ENCODE data around the gene E2F8. TPM values are rescaled to one million over a fixed set of nuclear protein-coding genes. Genes with fewer than 3 reads are reported as not detected.

The E2F8 gene
- total RNA-seq, 4 donors from 2014 or later, result 0.57 to 4.8 (median 1.4) TPM

DNA sequence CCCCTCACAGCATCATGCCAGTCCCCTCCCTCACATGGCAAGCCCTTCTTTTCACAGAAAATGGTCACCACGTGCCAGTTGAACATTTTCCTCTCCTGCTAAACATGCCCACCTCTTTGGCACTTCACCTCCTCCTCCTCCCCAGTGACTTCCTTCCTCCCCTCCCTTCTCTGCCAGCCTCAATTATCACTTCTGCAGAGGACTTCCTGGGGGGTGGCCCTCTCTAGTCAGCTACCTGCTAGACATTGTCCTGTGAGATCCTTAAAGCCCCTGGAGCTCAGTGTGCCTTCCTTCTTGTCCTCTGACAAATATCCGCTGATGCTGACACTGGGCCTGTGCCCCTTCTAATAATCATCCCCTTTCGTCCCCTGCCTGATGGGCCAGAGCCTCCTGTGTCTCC lies 43.2 kb upstream of the E2F8 start:
- TF ChIP-seq, protein P1, sequence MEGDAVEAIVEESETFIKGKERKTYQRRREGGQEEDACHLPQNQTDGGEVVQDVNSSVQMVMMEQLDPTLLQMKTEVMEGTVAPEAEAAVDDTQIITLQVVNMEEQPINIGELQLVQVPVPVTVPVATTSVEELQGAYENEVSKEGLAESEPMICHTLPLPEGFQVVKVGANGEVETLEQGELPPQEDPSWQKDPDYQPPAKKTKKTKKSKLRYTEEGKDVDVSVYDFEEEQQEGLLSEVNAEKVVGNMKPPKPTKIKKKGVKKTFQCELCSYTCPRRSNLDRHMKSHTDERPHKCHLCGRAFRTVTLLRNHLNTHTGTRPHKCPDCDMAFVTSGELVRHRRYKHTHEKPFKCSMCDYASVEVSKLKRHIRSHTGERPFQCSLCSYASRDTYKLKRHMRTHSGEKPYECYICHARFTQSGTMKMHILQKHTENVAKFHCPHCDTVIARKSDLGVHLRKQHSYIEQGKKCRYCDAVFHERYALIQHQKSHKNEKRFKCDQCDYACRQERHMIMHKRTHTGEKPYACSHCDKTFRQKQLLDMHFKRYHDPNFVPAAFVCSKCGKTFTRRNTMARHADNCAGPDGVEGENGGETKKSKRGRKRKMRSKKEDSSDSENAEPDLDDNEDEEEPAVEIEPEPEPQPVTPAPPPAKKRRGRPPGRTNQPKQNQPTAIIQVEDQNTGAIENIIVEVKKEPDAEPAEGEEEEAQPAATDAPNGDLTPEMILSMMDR (IDR thresholded peaks at IDR 0.05), result no peak
- TF ChIP-seq POLR2A (IDR thresholded peaks at IDR 0.05), result no peak
- intact Hi-C loops (cut with DNase I; ENCODE audit: low total_unique reads), result no loop called here
- no peak for DNase-seq (ENCODE audit: low spot score in 2 of 2)
- no peak overlapping the region for H3K4me3 ChIP-seq (ENCODE audit: low read depth, poor library complexity, severe bottlenecking)
- WGBS, 2 donors, result 56 to 71% methylated on average over 3 of the region's 3 CpGs

DNA sequence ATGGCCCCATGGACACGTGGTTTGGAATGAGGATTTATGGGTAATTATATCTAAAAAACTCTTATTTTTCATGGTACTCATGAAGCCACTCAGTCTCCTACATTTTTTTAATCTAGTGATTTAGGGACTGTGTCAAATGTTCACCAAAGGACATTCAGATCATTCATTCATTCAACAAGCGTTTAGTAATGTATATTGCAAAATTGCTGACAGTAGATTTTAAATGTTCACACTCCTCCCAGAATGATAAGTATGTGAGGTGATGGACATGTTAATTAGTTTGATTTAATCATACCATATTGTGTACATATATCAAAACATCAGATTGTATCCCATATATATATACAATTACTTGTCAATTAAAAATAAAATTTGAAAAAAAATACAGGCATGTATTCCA lies 40.8 kb upstream of the E2F8 start:
- H3K4me3 ChIP-seq (ENCODE audit: low read depth, poor library complexity, severe bottlenecking), result no peak overlapping the region
- TF ChIP-seq POLR2A (IDR thresholded peaks at IDR 0.05), result no peak
- TF ChIP-seq, protein P1 (IDR thresholded peaks at IDR 0.05), result no peak
- WGBS, 2 donors, result 57 to 65% methylated on average over 2 of the region's 2 CpGs
- intact Hi-C loops (cut with DNase I; ENCODE audit: low total_unique reads), result no loop called here
- no peak for DNase-seq (ENCODE audit: low spot score in 2 of 2)

DNA sequence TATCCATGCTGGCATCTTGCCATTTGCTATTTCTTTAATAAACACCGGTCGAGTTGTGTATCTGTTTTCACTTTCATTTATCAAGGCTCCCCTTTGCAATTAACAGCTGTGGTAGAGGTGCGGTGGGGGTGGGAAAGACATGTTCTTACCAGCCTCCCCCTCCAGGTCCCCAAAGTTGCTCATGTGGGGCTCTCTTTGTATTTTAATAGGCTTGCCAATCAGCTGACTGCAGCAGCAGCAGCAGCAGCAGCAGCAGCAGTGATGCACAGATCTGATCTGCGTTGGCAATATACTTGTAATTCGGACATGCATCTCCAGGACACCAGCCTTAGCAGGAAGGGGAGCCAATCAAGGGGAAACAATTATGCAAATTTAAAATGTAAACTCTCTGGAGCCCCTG lies 40.3 kb upstream of the E2F8 start:
- intact Hi-C loops (cut with DNase I; ENCODE audit: low total_unique reads), result no loop called here
- 41 to 42% methylated on average over 5 of the region's 5 CpGs for WGBS, 2 donors
- no peak for DNase-seq (ENCODE audit: low spot score in 2 of 2)
- TF ChIP-seq, protein P1 (IDR thresholded peaks at IDR 0.05), result no peak
- TF ChIP-seq POLR2A (IDR thresholded peaks at IDR 0.05), result no peak
- H3K4me3 ChIP-seq (ENCODE audit: low read depth, poor library complexity, severe bottlenecking), result no peak overlapping the region

DNA sequence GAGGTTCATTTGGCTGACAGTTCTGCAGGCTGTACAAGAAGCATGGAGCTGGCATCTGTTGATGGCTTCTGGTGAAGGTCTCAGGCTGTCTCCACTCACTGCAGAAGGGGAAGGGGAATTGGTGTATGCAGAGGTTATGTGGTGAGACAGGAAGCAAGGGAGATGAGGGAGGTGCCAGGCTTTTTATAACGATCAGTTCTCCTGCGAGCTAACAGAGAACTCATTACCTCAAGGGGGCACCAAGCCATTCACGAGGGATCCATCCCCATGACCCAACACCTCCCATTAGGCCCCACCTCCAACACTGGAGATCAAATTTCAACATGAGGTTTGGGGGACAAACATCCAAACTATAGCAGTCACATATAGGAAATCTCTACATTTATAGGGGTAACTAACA lies 38.7 kb upstream of the E2F8 start:
- H3K4me3 ChIP-seq (ENCODE audit: low read depth, poor library complexity, severe bottlenecking), result no peak overlapping the region
- TF ChIP-seq POLR2A (IDR thresholded peaks at IDR 0.05), result no peak
- TF ChIP-seq, protein P1 (IDR thresholded peaks at IDR 0.05), result no peak
- DNase-seq (ENCODE audit: low spot score in 2 of 2), result no peak
- WGBS, 2 donors, result 31 to 43% methylated on average over 3 of the region's 3 CpGs
- intact Hi-C loops (cut with DNase I; ENCODE audit: low total_unique reads), result no loop called here

DNA sequence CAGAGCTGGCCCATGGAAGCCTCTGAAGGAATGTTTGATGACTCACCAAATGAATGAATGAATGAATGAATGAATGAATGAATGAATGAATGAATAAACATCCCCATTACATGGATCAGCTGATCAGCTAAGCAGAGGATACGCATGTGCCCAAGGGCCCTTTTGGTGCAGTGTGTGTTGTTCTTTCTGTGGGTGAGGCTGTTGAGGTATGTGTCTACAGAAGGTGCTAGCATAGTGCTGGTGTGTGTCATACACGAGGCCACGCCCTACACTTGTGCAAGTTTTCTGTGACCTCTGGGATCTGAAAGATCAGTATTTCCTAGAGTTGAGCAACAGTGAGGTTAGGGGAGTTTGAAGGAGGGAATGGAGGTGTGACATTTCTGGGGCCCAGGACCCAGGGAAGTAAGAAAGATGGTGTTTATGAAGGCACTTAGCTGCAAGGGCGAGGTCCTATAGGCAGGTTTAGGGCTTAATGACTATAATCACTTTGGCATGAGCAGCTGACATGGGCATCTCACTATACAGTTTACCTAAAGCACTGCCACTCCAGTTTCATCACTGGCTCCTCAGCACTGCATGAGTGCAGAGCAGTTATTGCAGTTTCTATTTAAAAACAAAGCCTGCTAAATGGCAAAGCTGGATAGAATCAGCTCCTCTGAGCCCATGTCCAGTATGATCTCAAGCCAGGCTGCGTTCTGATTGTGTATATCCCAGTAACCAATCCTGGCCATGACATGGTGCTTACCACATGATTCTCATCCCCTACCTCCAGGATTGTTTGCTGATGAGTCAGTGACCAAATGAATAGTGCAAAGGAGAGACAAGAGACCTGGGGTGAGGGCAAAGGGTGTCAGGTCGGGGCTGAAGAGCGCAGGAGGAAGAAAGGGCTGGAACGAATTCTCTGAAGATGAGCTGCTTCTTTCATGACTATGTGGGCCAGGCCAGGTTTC lies 36.4 kb upstream of the E2F8 start:
- no peak overlapping the region for H3K4me3 ChIP-seq (ENCODE audit: low read depth, poor library complexity, severe bottlenecking)
- intact Hi-C loops (cut with DNase I; ENCODE audit: low total_unique reads), result no loop called here
- WGBS, 2 donors, result 76 to 90% methylated on average over 8 of the region's 8 CpGs
- TF ChIP-seq, protein P1 (IDR thresholded peaks at IDR 0.05), result no peak
- TF ChIP-seq POLR2A (IDR thresholded peaks at IDR 0.05), result no peak
- peak in 1 of 2 donors; percentile 49 for DNase-seq (ENCODE audit: low spot score in 2 of 2)
